Measurements from ENCODE around the gene CBLL1.
A peak's percentile ranks its signal among the peaks of the same experiment; 100 is the strongest.

Gene CBLL1

GRCh38 chr7:107746006-107746405 is 2.1 kb downstream of the CBLL1 start:
- TF ChIP-seq CTCF (IDR thresholded peaks at IDR 0.05; ENCODE audit: low read depth, low read length, missing control alignments), result no peak
- Histone ChIP-seq H3K4me3 (ENCODE audit: low read depth, low read length) (no peak overlapping the region), H3K36me3 (replicated peaks) (no peaks in the 10 kb centered on the region), H3K27ac (no peak overlapping the region), H3K27me3 (replicated peaks) (no peaks in the 10 kb centered on the region)
- DNase-seq, result no peak
- in situ Hi-C loops (cut with HindIII; ENCODE audit: low pct_ligation_motif_present, low sequenced_read_pairs), result no loop called here

DNA sequence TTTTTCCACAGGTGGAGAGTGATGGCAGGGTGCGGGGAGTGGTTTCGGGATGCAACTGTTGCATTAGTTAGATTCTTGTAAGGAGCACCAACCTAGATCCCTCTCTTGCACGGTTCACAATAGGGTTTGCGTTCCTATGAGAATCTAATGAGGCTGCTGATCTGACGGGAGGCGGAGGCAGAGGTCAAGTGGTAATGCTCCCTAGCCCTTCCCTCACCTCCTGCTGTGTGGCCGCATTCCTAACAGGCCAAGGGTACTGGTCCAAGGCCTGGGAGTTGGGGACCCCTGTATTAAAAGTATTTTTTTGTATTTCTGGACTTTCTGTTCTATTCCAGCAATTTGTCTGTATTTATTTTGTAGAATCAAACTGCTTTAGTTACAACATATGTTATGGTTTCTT is 7.2 kb downstream of the CBLL1 start:
- no peak for DNase-seq
- in situ Hi-C loops (cut with HindIII; ENCODE audit: low pct_ligation_motif_present, low sequenced_read_pairs), result no loop called here
- Histone ChIP-seq H3K27me3 (replicated peaks) (no peaks in the 10 kb centered on the region), H3K27ac (no peak overlapping the region), H3K36me3 (replicated peaks) (peaks cover 19% of the 10 kb centered on the region), H3K4me3 (ENCODE audit: low read depth, low read length) (no peak overlapping the region)
- TF ChIP-seq CTCF (IDR thresholded peaks at IDR 0.05; ENCODE audit: low read depth, low read length, missing control alignments), result no peak

- H3K27me3 ChIP-seq (replicated peaks), result no peaks in the 10 kb centered on the region
- no peak overlapping the region for H3K4me3 ChIP-seq (ENCODE audit: low read depth, low read length)
- in situ Hi-C loops (cut with HindIII; ENCODE audit: low pct_ligation_motif_present, low sequenced_read_pairs), result no loop called here
- no peak overlapping the region for H3K27ac ChIP-seq
- no peak for DNase-seq
- TF ChIP-seq CTCF (IDR thresholded peaks at IDR 0.05; ENCODE audit: low read depth, low read length, missing control alignments), result peak; percentile 33
- peaks cover 37% of the 10 kb centered on the region for H3K36me3 ChIP-seq (replicated peaks)
Observed at GRCh38 chr7:107754642-107755041, 10.7 kb downstream of the CBLL1 start.

- Histone ChIP-seq H3K36me3 (replicated peaks) (peaks cover 26% of the 10 kb centered on the region), H3K27ac (no peak overlapping the region), H3K4me3 (ENCODE audit: low read depth, low read length) (no peak overlapping the region), H3K27me3 (replicated peaks) (no peaks in the 10 kb centered on the region)
- no peak for DNase-seq
- in situ Hi-C loops (cut with HindIII; ENCODE audit: low pct_ligation_motif_present, low sequenced_read_pairs), result no loop called here
- TF ChIP-seq CTCF (IDR thresholded peaks at IDR 0.05; ENCODE audit: low read depth, low read length, missing control alignments), result no peak
Observed at GRCh38 chr7:107758667-107759066, 14.7 kb downstream of the CBLL1 start.

DNA sequence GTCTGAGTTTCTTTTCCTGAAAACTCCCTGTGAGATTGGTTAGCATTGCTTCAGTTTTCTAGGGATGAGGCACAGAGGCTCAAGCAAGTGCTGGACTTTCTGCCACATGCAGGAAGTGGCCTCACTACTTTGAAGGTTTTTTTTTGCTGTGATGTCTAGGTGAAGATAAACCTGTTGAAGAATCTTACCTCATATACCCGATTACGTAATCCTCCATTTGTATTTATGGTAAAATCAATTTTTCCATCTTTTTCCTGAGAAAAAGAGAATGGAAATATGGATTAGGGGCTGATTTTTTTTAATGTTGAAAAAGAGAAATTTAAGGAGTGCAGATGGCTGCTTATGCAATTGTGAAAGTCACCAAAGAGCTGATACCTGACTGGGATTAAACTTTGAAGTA is 23.4 kb downstream of the CBLL1 start:
- in situ Hi-C loops (cut with HindIII; ENCODE audit: low pct_ligation_motif_present, low sequenced_read_pairs), result no loop called here
- no peak for TF ChIP-seq CTCF (IDR thresholded peaks at IDR 0.05; ENCODE audit: low read depth, low read length, missing control alignments)
- H3K4me3 ChIP-seq (ENCODE audit: low read depth, low read length), result no peak overlapping the region
- H3K27ac ChIP-seq, result no peak overlapping the region
- H3K36me3 ChIP-seq (replicated peaks), result no peaks in the 10 kb centered on the region
- DNase-seq, result no peak
- peaks cover 2% of the 10 kb centered on the region for H3K27me3 ChIP-seq (replicated peaks)

DNA sequence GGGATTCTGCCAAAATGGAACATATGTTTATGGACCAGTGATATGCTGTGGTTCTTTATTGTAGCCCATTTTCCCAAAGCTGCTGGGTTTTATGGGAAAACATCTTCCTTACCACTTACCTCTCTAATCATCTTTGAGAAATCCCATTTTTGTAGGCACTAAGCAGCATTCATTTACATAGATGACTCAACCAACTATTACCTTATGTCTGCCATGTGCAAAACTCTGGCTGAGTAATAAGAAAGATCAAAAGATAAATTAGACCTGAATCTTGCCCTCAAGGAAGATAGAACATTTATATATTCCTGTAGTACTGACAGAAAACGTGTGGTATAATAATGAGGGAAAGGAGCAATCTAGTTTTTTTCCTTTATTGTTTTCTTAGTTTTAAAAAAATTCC is 24.3 kb downstream of the CBLL1 start:
- H3K27ac ChIP-seq, result no peak overlapping the region

More for the DNA sequence above, 24.3 kb downstream of the CBLL1 start:
- Histone ChIP-seq H3K36me3 (replicated peaks) (no peaks in the 10 kb centered on the region), H3K27me3 (replicated peaks) (peaks cover 2% of the 10 kb centered on the region), H3K4me3 (ENCODE audit: low read depth, low read length) (no peak overlapping the region)
- DNase-seq, result no peak
- in situ Hi-C loops (cut with HindIII; ENCODE audit: low pct_ligation_motif_present, low sequenced_read_pairs), result no loop called here
- TF ChIP-seq CTCF (IDR thresholded peaks at IDR 0.05; ENCODE audit: low read depth, low read length, missing control alignments), result no peak

Data from brain microvascular endothelial cell (primary cell).